ENCODE data around the gene SELENON. TPM values are rescaled to one million over a fixed set of nuclear protein-coding genes. Genes with fewer than 3 reads are reported as not detected.

SELENON gene
- total RNA-seq, 1 experiment from 2014 or later, result 57.2 TPM

DNA sequence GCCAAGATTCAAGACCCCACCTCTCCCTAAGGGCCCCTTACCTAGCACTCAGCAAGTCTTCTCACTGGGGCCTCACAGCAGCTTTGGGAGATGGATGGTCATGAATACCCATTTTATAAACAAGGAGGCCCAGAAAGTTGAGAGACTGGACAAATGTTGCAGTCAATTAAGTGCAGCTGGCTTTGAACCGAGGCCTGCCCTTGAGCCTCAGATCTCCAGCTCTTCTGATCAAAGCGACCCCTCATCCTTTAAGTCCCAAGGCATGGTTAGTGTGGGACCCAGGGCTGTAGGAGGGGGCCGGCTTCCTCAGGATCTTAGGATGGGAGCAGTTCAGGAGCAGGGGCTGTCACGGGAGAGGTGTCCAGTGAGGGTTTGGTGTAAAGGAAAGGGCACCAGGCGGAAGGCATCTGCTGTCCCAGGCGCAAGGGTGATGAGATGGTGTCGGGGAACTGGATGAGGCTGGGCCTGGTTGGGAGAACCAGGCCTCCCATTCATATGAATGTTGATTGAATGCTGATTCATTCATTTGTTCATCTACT lies 14.6 kb downstream of the SELENON start:
- intact Hi-C loops (cut with micrococcal nuclease; ENCODE audit: unreplicated experiment) (no loop called here), in situ Hi-C loops (cut with HindIII; ENCODE audit: low pct_unique_long_range_greater_than_20kb, low sequenced_read_pairs) (no loop called here)
- no peaks in the 10 kb centered on the region for H3K9me3 ChIP-seq (ENCODE audit: control insufficient read depth, insufficient read depth, low read depth, low read length)
- BruUV-seq (replicated peaks), result no TSS peak
- no peaks in the 10 kb centered on the region for H3K36me3 ChIP-seq (ENCODE audit: control insufficient read depth, insufficient read depth, low read length)
- no peak overlapping the region for H3K4me3 ChIP-seq (ENCODE audit: low read depth in 2 of 2, low read length in 2 of 2)
- no peak for ATAC-seq
- TF ChIP-seq TCF7L2 (IDR thresholded peaks at IDR 0.05; ENCODE audit: low read depth, low read length) (no peak), SIN3A (IDR thresholded peaks at IDR 0.05; ENCODE audit: borderline replicate concordance, insufficient read depth, low read depth, low read length) (no peak), POLR2AphosphoS5 (IDR thresholded peaks at IDR 0.05; ENCODE audit: low read depth, low read length) (no peak)
- TF ChIP-seq, protein P1, sequence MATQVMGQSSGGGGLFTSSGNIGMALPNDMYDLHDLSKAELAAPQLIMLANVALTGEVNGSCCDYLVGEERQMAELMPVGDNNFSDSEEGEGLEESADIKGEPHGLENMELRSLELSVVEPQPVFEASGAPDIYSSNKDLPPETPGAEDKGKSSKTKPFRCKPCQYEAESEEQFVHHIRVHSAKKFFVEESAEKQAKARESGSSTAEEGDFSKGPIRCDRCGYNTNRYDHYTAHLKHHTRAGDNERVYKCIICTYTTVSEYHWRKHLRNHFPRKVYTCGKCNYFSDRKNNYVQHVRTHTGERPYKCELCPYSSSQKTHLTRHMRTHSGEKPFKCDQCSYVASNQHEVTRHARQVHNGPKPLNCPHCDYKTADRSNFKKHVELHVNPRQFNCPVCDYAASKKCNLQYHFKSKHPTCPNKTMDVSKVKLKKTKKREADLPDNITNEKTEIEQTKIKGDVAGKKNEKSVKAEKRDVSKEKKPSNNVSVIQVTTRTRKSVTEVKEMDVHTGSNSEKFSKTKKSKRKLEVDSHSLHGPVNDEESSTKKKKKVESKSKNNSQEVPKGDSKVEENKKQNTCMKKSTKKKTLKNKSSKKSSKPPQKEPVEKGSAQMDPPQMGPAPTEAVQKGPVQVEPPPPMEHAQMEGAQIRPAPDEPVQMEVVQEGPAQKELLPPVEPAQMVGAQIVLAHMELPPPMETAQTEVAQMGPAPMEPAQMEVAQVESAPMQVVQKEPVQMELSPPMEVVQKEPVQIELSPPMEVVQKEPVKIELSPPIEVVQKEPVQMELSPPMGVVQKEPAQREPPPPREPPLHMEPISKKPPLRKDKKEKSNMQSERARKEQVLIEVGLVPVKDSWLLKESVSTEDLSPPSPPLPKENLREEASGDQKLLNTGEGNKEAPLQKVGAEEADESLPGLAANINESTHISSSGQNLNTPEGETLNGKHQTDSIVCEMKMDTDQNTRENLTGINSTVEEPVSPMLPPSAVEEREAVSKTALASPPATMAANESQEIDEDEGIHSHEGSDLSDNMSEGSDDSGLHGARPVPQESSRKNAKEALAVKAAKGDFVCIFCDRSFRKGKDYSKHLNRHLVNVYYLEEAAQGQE (IDR thresholded peaks at IDR 0.05; ENCODE audit: insufficient read depth in 1 of 2, low read depth in 2 of 2, low read length in 1 of 2), result no peak
- TF ChIP-seq, protein P2, sequence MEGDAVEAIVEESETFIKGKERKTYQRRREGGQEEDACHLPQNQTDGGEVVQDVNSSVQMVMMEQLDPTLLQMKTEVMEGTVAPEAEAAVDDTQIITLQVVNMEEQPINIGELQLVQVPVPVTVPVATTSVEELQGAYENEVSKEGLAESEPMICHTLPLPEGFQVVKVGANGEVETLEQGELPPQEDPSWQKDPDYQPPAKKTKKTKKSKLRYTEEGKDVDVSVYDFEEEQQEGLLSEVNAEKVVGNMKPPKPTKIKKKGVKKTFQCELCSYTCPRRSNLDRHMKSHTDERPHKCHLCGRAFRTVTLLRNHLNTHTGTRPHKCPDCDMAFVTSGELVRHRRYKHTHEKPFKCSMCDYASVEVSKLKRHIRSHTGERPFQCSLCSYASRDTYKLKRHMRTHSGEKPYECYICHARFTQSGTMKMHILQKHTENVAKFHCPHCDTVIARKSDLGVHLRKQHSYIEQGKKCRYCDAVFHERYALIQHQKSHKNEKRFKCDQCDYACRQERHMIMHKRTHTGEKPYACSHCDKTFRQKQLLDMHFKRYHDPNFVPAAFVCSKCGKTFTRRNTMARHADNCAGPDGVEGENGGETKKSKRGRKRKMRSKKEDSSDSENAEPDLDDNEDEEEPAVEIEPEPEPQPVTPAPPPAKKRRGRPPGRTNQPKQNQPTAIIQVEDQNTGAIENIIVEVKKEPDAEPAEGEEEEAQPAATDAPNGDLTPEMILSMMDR (IDR thresholded peaks at IDR 0.05), result no peak
- peaks cover 15% of the 10 kb centered on the region for H3K4me1 ChIP-seq (ENCODE audit: control insufficient read depth, insufficient read depth, low read length)
- ChIA-PET POLR2A (no interaction called here), CTCF (interaction anchor here (0.6 to 0.7 kb wide), 2 partner anchors 13 to 222 kb away, joined by 7 to 8 read pairs; no protein-coding TSS in a partner anchor)
- no peak overlapping the region for H3K27ac ChIP-seq (ENCODE audit: low read length)
- DNase-seq (ENCODE audit: low read depth, low spot score), result no peak
- no peaks in the 10 kb centered on the region for H3K27me3 ChIP-seq (ENCODE audit: control insufficient read depth, insufficient read depth, low read length)

DNA sequence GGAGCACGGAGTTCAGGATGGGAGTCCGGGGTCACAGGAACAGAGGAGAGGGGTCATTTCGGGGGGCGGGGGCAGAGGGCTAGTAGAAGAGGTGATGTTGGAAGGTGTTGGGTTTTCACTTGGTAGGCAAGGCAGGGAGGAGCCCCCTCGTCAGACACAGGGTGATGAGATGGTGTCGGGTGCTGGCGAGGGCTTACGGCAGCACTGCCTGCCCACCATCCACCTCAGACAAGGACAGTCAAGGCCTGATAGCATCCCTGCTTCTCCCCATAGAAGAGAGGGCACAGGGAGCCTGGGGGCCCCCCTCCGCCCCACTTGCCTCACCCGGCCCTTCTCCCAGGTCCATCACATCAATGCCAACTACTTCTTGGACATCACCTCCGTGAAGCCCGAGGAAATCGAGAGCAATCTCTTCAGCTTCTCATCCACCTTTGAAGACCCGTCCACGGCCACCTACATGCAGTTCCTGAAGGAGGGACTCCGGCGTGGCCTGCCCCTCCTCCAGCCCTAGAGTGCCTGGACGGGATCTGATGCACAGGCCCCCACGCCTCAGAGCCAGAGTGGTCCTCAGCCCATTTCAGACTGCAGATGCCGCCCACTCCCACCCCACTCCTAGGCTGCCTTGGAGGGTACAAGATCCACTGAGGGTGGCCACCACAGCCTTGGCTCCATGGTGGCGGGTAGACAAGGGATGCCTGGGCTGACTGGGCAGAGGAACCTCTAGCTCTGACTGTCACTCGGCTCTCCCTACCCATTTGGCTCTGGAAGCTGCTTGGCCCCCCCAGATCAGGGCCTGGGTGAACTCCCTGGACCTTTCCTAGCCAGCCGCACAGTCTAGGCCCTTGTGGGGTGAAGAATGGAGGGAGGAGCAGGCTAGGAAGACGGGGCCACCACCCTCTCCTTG lies 15.5 kb downstream of the SELENON start:
- Histone ChIP-seq H3K4me3 (ENCODE audit: low read depth in 2 of 2, low read length in 2 of 2) (no peak overlapping the region), H3K4me1 (ENCODE audit: control insufficient read depth, insufficient read depth, low read length) (peaks cover 15% of the 10 kb centered on the region), H3K9me3 (ENCODE audit: control insufficient read depth, insufficient read depth, low read depth, low read length) (no peaks in the 10 kb centered on the region), H3K36me3 (ENCODE audit: control insufficient read depth, insufficient read depth, low read length) (no peaks in the 10 kb centered on the region; the same call in 1 of the 2 replicates), H3K27me3 (ENCODE audit: control insufficient read depth, insufficient read depth, low read length) (no peaks in the 10 kb centered on the region), H3K27ac (ENCODE audit: low read length) (no peak overlapping the region)
- intact Hi-C loops (cut with micrococcal nuclease; ENCODE audit: unreplicated experiment), result no loop called here
- DNase-seq (ENCODE audit: low read depth, low spot score) (no peak), ATAC-seq (no peak)
- ChIA-PET POLR2A (no interaction called here), CTCF (interaction anchor here (0.7 kb wide), 1 partner anchor 221 kb away, joined by 7 read pairs; no protein-coding TSS in a partner anchor)
- BruUV-seq (replicated peaks), result no TSS peak
- in situ Hi-C loops (cut with HindIII; ENCODE audit: low pct_unique_long_range_greater_than_20kb, low sequenced_read_pairs), result no loop called here
- TF ChIP-seq, protein P2 (IDR thresholded peaks at IDR 0.05), result no peak
- no peak for TF ChIP-seq POLR2AphosphoS5 (IDR thresholded peaks at IDR 0.05; ENCODE audit: low read depth, low read length)
- no peak for TF ChIP-seq SIN3A (IDR thresholded peaks at IDR 0.05; ENCODE audit: borderline replicate concordance, insufficient read depth, low read depth, low read length)
- TF ChIP-seq TCF7L2 (IDR thresholded peaks at IDR 0.05; ENCODE audit: low read depth, low read length), result no peak
- TF ChIP-seq, protein P1 (IDR thresholded peaks at IDR 0.05; ENCODE audit: insufficient read depth in 1 of 2, low read depth in 2 of 2, low read length in 1 of 2), result no peak
